Measurements from ENCODE around the gene TTC3.

DNA sequence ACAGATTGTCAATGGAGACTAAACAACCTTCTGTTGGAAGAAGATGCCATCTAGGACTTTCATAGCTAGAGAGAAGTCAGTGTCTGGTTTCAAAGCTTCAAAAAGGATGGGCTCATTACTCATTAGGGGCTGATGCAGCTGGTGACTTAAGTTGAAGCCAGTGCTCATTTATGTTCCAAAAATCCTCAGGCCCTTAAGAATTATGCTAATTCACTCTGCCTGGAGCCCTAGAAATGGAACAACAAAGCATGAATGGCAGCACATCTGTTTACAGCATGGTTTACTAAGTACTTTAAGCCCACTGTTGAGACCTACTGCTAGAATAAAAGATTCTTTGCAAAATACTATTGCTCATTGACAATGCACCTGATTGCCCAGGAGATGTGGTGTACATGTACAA lies 63.7 kb downstream of the TTC3 start:
- TF ChIP-seq CTCF (conservative IDR thresholded peaks at IDR 0.05; ENCODE audit: low read depth, low read length) (no peak), EZH2 (IDR thresholded peaks at IDR 0.05; ENCODE audit: low read length, unreplicated experiment) (no peak), EZH2phosphoT487 (IDR thresholded peaks at IDR 0.05; ENCODE audit: borderline replicate concordance, low read length) (no peak)
